K562 (cell line): ENCODE results near the gene CCDC137. TPM values are rescaled to one million over a fixed set of nuclear protein-coding genes. Genes with fewer than 3 reads are reported as not detected.
A peak's percentile ranks its signal among the peaks of the same experiment; 100 is the strongest.

ENCODE experiments used
- ATAC-seq: fragments of 200-7000 bp; cut with Tn5 transposase; 3 replicates; pipeline ENCODE4 v1.9.1; 2020; ENCODE audit warnings: moderate library complexity
- BruUV-seq: library from RNA; stranded (reverse); fragments of 400-500 nt; replicated peaks from 2 replicates; lab custom pipeline; 2021; lab: Mats Ljungman, UMichigan
- CTCF ChIA-PET: fragments of 300-600 bp; formaldehyde crosslinking; extraction: SDS; loops from one replicate; lab custom pipeline; 2021; ENCODE audit warnings: low intra/inter-chr PET ratio; lab: Yijun Ruan, JAX
- POLR2A ChIA-PET: fragments of 300-600, 350-650 bp; sonication (Branson Sonifier 250); formaldehyde crosslinking; extraction: SDS; loops from one replicate; lab custom pipeline; 2021; ENCODE audit warnings: antibody characterized with exemption, inconsistent platforms; lab: Yijun Ruan, JAX
- DNase-seq, 4 experiments: peaks; one replicate each; pipeline versions ENCODE4 v3.0.0 to v3.0.0-alpha.2; 2011 to 2018; ENCODE audit warnings: low spot score in 3 of 4, mixed read lengths in 3 of 4; ENCODE audit errors: extremely low read depth in 1 of 4
- FAIRE-seq: peaks from 2 replicates; lab custom pipeline; 2011; peaks lifted over from hg19 to GRCh38; lab: Jason Lieb, UNC
- H2AFZ ChIP-seq: 2 replicates; pipeline ENCODE4 v1.6.0; 2011; ENCODE audit warnings: low read depth, low read length, control low read depth, inconsistent platforms
- H3K27ac ChIP-seq: fragments of 200-600 bp; 3 replicates; pipeline ENCODE4 v1.8.0; 2011; ENCODE audit warnings: low read depth, mild to moderate bottlenecking, control low read depth, inconsistent platforms, low read length, moderate library complexity, mixed read lengths; ENCODE audit errors: extremely low read depth
- H3K27me3 ChIP-seq, 2 experiments: fragments of 300-600 bp in 1 of 2; 2 replicates in 1 of 2; 3 replicates in 1 of 2; pipeline versions ENCODE4 v1.6.0 to v1.8.0; 2011; ENCODE audit warnings: inconsistent platforms in 2 of 2, low read length in 2 of 2, mild to moderate bottlenecking in 1 of 2, mixed read lengths in 1 of 2, moderate library complexity in 1 of 2; ENCODE audit not compliant: control insufficient read depth in 2 of 2, insufficient read depth in 2 of 2
- H3K36me3 ChIP-seq: fragments of 300-600 bp; 3 replicates; pipeline ENCODE4 v1.8.0; 2011; ENCODE audit warnings: mild to moderate bottlenecking, low read length, inconsistent platforms; ENCODE audit not compliant: control insufficient read depth, insufficient read depth
- H3K4me1 ChIP-seq, 2 experiments: fragments of 200-600 bp in 1 of 2; replicated peaks in 1 of 2; 2 replicates in 1 of 2; 3 replicates in 1 of 2; pipeline versions ENCODE4 v1.5.1 to v1.8.0; 2011; ENCODE audit warnings: inconsistent platforms in 2 of 2, low read length in 2 of 2, mild to moderate bottlenecking in 1 of 2, mixed read lengths in 1 of 2, moderate library complexity in 1 of 2; ENCODE audit not compliant: control insufficient read depth in 2 of 2, insufficient read depth in 2 of 2
- H3K4me2 ChIP-seq: 2 replicates; pipeline ENCODE4 v1.6.1; 2011; ENCODE audit warnings: low read length, control low read depth, inconsistent platforms, mixed read lengths; ENCODE audit not compliant: insufficient read depth
- H3K4me3 ChIP-seq: fragments of 200-600 bp; sonication (generic), shearing (Covaris generic); 2 replicates; pipeline ENCODE4 v1.5.1; 2016; ENCODE audit warnings: control low read depth, inconsistent platforms
- H3K79me2 ChIP-seq: fragments of 200-600 bp; 3 replicates; pipeline ENCODE4 v1.8.0; 2011; ENCODE audit warnings: low read length, inconsistent platforms; ENCODE audit not compliant: control insufficient read depth, insufficient read depth
- H3K9ac ChIP-seq, 2 experiments: 2 replicates each; pipeline versions ENCODE4 v1.6.0 to v1.6.1; 2011; ENCODE audit warnings: low read depth in 2 of 2, low read length in 2 of 2, control low read depth in 1 of 2, inconsistent platforms in 1 of 2, mild to moderate bottlenecking in 1 of 2, mixed read lengths in 1 of 2; ENCODE audit not compliant: insufficient read depth in 1 of 2
- H3K9me1 ChIP-seq: one replicate; pipeline ENCODE4 v1.6.0; 2011; ENCODE audit warnings: inconsistent platforms, mild to moderate bottlenecking, low read length, moderate library complexity; ENCODE audit not compliant: control insufficient read depth, insufficient read depth
- H3K9me3 ChIP-seq: replicated peaks from 2 replicates; pipeline ENCODE4 v1.5.1; 2011; ENCODE audit warnings: low read depth, low read length, inconsistent platforms; ENCODE audit not compliant: control insufficient read depth, insufficient read depth
- H4K20me1 ChIP-seq: replicated peaks from 2 replicates; pipeline ENCODE4 v1.6.1; 2011; ENCODE audit warnings: low read length, inconsistent platforms, mixed read lengths; ENCODE audit not compliant: control insufficient read depth, insufficient read depth
- ATF1 ChIP-seq, 2 experiments: fragments of 450-650 bp in 1 of 2; IDR thresholded peaks; 2 replicates each; pipeline ENCODE4 v1.6.1; 2016; ENCODE audit warnings: missing compliant biosample characterization in 1 of 2, missing genetic modification characterization in 1 of 2
- CREM ChIP-seq: IDR thresholded peaks from 2 replicates; pipeline ENCODE4 v1.6.1; 2014; ENCODE audit warnings: antibody characterized with exemption, low read depth
- FOXA1 ChIP-seq: fragments of 450-650 bp; IDR thresholded peaks from 2 replicates; pipeline ENCODE4 v1.6.1; 2016; ENCODE audit warnings: mild to moderate bottlenecking, borderline replicate concordance
- USF1 ChIP-seq: sonication (generic); formaldehyde crosslinking; IDR thresholded peaks from 2 replicates; pipeline ENCODE4 v1.9.0; 2022; ENCODE audit warnings: mild to moderate bottlenecking, missing genetic modification reagents
- WGBS: fragments of 100-300 bp; shearing (Covaris generic); methylation state at CpG from one replicate; pipeline ENCODE4 v1.1.6; 2016; ENCODE audit warnings: low coverage, mixed read lengths; ENCODE audit not compliant: insufficient coverage; ENCODE audit errors: missing lambda C conversion rate; 5-methylcytosine and 5-hydroxymethylcytosine counted together
- in situ Hi-C: fragments of 300-500 bp; cut with MboI; formaldehyde crosslinking; loops from 4 replicates; pipeline ENCODE4 v1.15.0; 2018; ENCODE audit warnings: inconsistent platforms, mixed read lengths
- intact Hi-C: fragments of 100-400 bp; cut with micrococcal nuclease; formaldehyde crosslinking; loops from 2 replicates; pipeline ENCODE4 v1.14.2; 2022
- polyA plus RNA-seq, 8 experiments: library from polyadenylated mRNA; depleted of rRNA in 4 of 8; stranded (reverse) in 5 of 8; unstranded in 3 of 8; fragments of >200 nt; fragmentation: Nextera tagmentation in 2 of 8; fragmentation: Illumina TruSeq in 1 of 8; extraction: Ambion mirVana in 2 of 8; extraction: Trizol in 1 of 8; gene quantifications; 2 replicates each; pipeline versions ENCODE4 v1.2.1 to v1.2.3, GENCODE V29; 2011 to 2014; ENCODE audit warnings: inconsistent platforms in 1 of 8, missing spikeins in 1 of 8
- total RNA-seq, 7 experiments: library from RNA; depleted of rRNA in 6 of 7; stranded (reverse); fragments of >200 nt in 6 of 7; fragmentation: Illumina TruSeq in 2 of 7; extraction: Trizol in 2 of 7; gene quantifications; 2 replicates each; pipeline versions ENCODE4 v1.2.1 to v1.2.3, GENCODE V29; 2011 to 2021; ENCODE audit warnings: low replicate concordance in 1 of 7

CCDC137 gene
- total and polyA plus RNA-seq, 9 of the 15 experiments (the other 6 are each of a cell fraction or from before 2014, with no cell fraction given), result 2.3 to 68.1 (median 38.3) TPM

GRCh38 chr17:81655378-81656117, 11.0 kb upstream of the CCDC137 start:
- WGBS, result 57% methylated on average over 16 of the region's 18 CpGs
- Histone ChIP-seq H4K20me1 (no peaks in the 10 kb centered on the region), H3K4me1 (peaks cover 0 to 45% of the 10 kb centered on the region in 2 experiments; a peak in 3 of 5 replicates), H3K27ac (no peak overlapping the region), H2AFZ (no peak overlapping the region), H3K27me3 (no peaks in the 10 kb centered on the region), H3K36me3 (no peaks in the 10 kb centered on the region), H3K4me3 (no peak overlapping the region)
- CTCF ChIA-PET, result no interaction called here
- no peak for FAIRE-seq
- no TSS peak for BruUV-seq
- intact Hi-C loops, result no loop called here
- TF ChIP-seq CREM (no peak), FOXA1 (no peak)
- TF ChIP-seq, all 486 proteins: peak for 0
- ATAC-seq, result no peak
- in situ Hi-C loops, result no loop called here
- POLR2A ChIA-PET, result interaction anchor here (0.7 to 1.7 kb wide), 4 partner anchors 8 to 258 kb away, joined by 3 to 5 read pairs (median 3); no protein-coding TSS in a partner anchor
- H3K79me2 ChIP-seq, result no peaks in the 10 kb centered on the region
- no peak overlapping the region for H3K4me2 ChIP-seq
- no peaks in the 10 kb centered on the region for H3K9me1 ChIP-seq
- peak overlapping the region in 1 of 2 experiments; percentile 79; a peak in 2 of 4 replicates for H3K9ac ChIP-seq
- H3K9me3 ChIP-seq, result no peaks in the 10 kb centered on the region
- DNase-seq, result no peak

DNA sequence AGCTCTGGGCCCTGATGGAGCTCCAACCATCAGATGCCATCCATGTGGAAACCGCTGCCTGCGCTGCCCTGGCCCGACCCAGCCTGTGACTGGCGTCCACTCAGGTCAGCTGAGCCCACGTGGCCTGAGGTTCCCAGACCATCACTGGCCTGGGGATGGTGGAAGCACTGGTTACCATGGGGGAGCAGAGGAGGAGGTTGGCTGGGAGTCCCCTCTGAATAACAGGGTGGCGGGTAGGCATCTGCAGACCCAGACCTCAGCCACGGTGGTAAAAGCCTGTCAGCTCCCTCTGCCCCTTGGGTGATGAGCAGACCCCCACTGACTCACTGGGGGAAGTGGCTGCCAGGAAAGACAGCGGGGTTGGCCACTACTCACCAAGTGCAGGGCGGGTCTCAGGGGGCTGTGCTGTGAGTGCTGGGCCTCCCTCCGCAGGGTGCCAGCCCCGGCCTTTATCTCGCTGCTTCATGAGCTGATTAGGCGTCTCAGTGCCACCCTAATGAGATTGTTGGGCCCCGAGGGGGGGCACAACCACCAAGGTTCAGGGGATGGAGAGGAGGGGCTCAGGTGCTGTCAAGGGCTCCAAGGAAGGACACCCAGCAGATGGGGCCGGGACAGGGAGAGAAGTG, 10.3 kb upstream of the CCDC137 start, which contains the start of gene PDE6G:
PDE6G (minus strand) TSS at position 425 of the 626 bp plus-strand sequence. CDS start 3,237 bp downstream, outside the sequence.
- BruUV-seq, result no TSS peak
- no peak for TF ChIP-seq ATF1 (CRISPR knock-in tag; IDR thresholded peaks at IDR 0.05)
- TF ChIP-seq ATF1 (tag; IDR thresholded peaks at IDR 0.05), result no peak
- 0 out of 2 replicates have a peak, but pooled peaks have one; percentile 15 for TF ChIP-seq USF1 (CRISPR knock-in tag)
- TF ChIP-seq, all 486 proteins: peak for 1
- in situ Hi-C loops, result no loop called here
- no peak within 1 kb of the TSS for H3K4me3 ChIP-seq
- ChIA-PET POLR2A (interaction anchor here (0.7 to 1.3 kb wide), 3 partner anchors 7 to 257 kb away, joined by 3 read pairs; no protein-coding TSS in a partner anchor), CTCF (interaction anchor here (0.5 kb wide), 1 partner anchor 342 kb away, joined by 4 read pairs; no protein-coding TSS in a partner anchor)
- DNase-seq (peak in 1 of 4 experiments; percentile 6), ATAC-seq (no peak), FAIRE-seq (no peak)
- H3K9ac ChIP-seq, result peak within 1 kb of the TSS in 1 of 2 experiments; percentile 79; a peak in 2 of 4 replicates
- H3K9me1 ChIP-seq, result no peaks in the 10 kb centered on the region
- no peaks in the 10 kb centered on the region for H3K36me3 ChIP-seq
- H3K79me2 ChIP-seq, result no peaks in the 10 kb centered on the region
- peaks cover 0 to 39% of the 10 kb centered on the region in 2 experiments; a peak in 3 of 5 replicates for H3K4me1 ChIP-seq
- no peak within 1 kb of the TSS for H2AFZ ChIP-seq
- no peaks in the 10 kb centered on the region for H3K9me3 ChIP-seq
- H3K4me2 ChIP-seq, result no peak within 1 kb of the TSS
- H3K27ac ChIP-seq, result no peak within 1 kb of the TSS
- intact Hi-C loops, result no loop called here
- H3K27me3 ChIP-seq, result no peaks in the 10 kb centered on the region
- WGBS, result 60% methylated on average over 15 of the region's 15 CpGs
- no peaks in the 10 kb centered on the region for H4K20me1 ChIP-seq
